Measurements from ENCODE around the gene MARCHF5. TPM values are rescaled to one million over a fixed set of nuclear protein-coding genes. Genes with fewer than 3 reads are reported as not detected.

MARCHF5 gene
- total RNA-seq, 8 experiments from 2014 or later, result 10.9 to 32.9 (median 17.1) TPM

- in situ Hi-C loops (cut with MboI; ENCODE audit: low pct_unique_long_range_greater_than_20kb in 2 of 9, low sequenced_read_pairs in 9 of 9, unreplicated experiment in 9 of 9), result loop anchor here in 1 of 9 experiments (25.0 kb wide), 1 partner anchor 192 kb away; no protein-coding TSS in a partner anchor
- whole genome bisulfite sequencing, 10 experiments, result 45 to 89% (median 68%) methylated on average over 2 to 4 of the region's 4 CpGs; no CpG with 5 or more reads in 1 of the 10 experiments
- ATAC-seq (replicated peaks in 6 of 8), result no peak
- H3K4me3 ChIP-seq, result no peak overlapping the region
- H3K4me1 ChIP-seq (replicated peaks in 1 of 2), result no peaks in the 10 kb centered on the region
- H3K27ac ChIP-seq, result no peak overlapping the region
Measured at GRCh38 chr10:92278996-92279696, 11.8 kb upstream of the MARCHF5 start.

GRCh38 chr10:92284112-92284704 lies 6.8 kb upstream of the MARCHF5 start:
- no peak overlapping the region for H3K27ac ChIP-seq
- in situ Hi-C loops (cut with MboI; ENCODE audit: low pct_unique_long_range_greater_than_20kb in 2 of 9, low sequenced_read_pairs in 9 of 9, unreplicated experiment in 9 of 9), result loop anchor here in 1 of 9 experiments (25.0 kb wide), 1 partner anchor 197 kb away; no protein-coding TSS in a partner anchor
- 72 to 100% (median 92%) methylated on average over 2 to 8 of the region's 10 CpGs; no CpG with 5 or more reads in 1 of the 10 experiments for WGBS, 10 experiments

GRCh38 chr10:92290076-92290836 lies 711 bp upstream of the MARCHF5 start:
- ATAC-seq (replicated peaks in 6 of 8), result peak in 5 of 8 experiments; percentile 6 to 47 (median 9)
- Histone ChIP-seq H3K27ac (peak overlapping the region in 1 of 2 donors; percentile 73), H3K4me1 (replicated peaks in 1 of 2) (peaks cover 3% of the 10 kb centered on the region in 2 donors), H3K4me3 (peak overlapping the region; percentile 58 to 98 (median 73))
- 0 to 2% (median 0%) methylated on average over 1 to 16 of the region's 33 CpGs; no CpG with 5 or more reads in 1 of the 10 experiments for WGBS, 10 experiments
- in situ Hi-C loops (cut with MboI; ENCODE audit: low pct_unique_long_range_greater_than_20kb in 2 of 9, low sequenced_read_pairs in 9 of 9, unreplicated experiment in 9 of 9), result loop anchor here in 1 of 9 experiments (25.0 kb wide), 1 partner anchor 203 kb away; no protein-coding TSS in a partner anchor

More at GRCh38 chr10:92284112-92284704, 6.8 kb upstream of the MARCHF5 start:
- no peaks in the 10 kb centered on the region for H3K4me1 ChIP-seq (replicated peaks in 1 of 2)
- ATAC-seq (replicated peaks in 6 of 8), result no peak
- H3K4me3 ChIP-seq, result no peak overlapping the region

GRCh38 chr10:92291616-92291865 lies 574 bp downstream of the MARCHF5 start:
- no peak for ATAC-seq (replicated peaks in 6 of 8)
- Histone ChIP-seq H3K4me1 (replicated peaks in 1 of 2) (peaks cover 3% of the 10 kb centered on the region in 2 donors), H3K4me3 (peak overlapping the region; percentile 58 to 98 (median 73)), H3K27ac (peak overlapping the region; percentile 59 to 83)
- no CpG with 5 or more reads among the region's 10 CpGs for WGBS, 10 experiments
- in situ Hi-C loops (cut with MboI; ENCODE audit: low pct_unique_long_range_greater_than_20kb in 2 of 9, low sequenced_read_pairs in 9 of 9, unreplicated experiment in 9 of 9), result loop anchor here in 1 of 9 experiments (25.0 kb wide), 1 partner anchor 204 kb away; no protein-coding TSS in a partner anchor

GRCh38 chr10:92291921-92292845 lies 1.2 kb downstream of the MARCHF5 start:
- H3K27ac ChIP-seq, result no peak overlapping the region
- 0% methylated on average over 1 to 3 of the region's 17 CpGs; no CpG with 5 or more reads in 6 of the 10 experiments for WGBS, 10 experiments
- in situ Hi-C loops (cut with MboI; ENCODE audit: low pct_unique_long_range_greater_than_20kb in 2 of 9, low sequenced_read_pairs in 9 of 9, unreplicated experiment in 9 of 9), result loop anchor here in 1 of 9 experiments (25.0 kb wide), 1 partner anchor 205 kb away; no protein-coding TSS in a partner anchor
- peaks cover 3% of the 10 kb centered on the region in 2 donors for H3K4me1 ChIP-seq (replicated peaks in 1 of 2)
- no peak for ATAC-seq (replicated peaks in 6 of 8)
- peak overlapping the region; percentile 58 to 98 (median 73) for H3K4me3 ChIP-seq

- WGBS, 10 experiments, result 80 to 100% (median 95%) methylated on average over 1 to 6 of the region's 6 CpGs; no CpG with 5 or more reads in 1 of the 10 experiments
- no peak for ATAC-seq (replicated peaks in 6 of 8)
- Histone ChIP-seq H3K27ac (no peak overlapping the region), H3K4me1 (replicated peaks in 1 of 2) (peaks cover 0 to 5% of the 10 kb centered on the region in 2 donors), H3K4me3 (no peak overlapping the region)
- in situ Hi-C loops (cut with MboI; ENCODE audit: low pct_unique_long_range_greater_than_20kb in 2 of 9, low sequenced_read_pairs in 9 of 9, unreplicated experiment in 9 of 9), result loop anchor here in 1 of 9 experiments (25.0 kb wide), 1 partner anchor 211 kb away; no protein-coding TSS in a partner anchor
Measured at GRCh38 chr10:92298487-92298886, 7.5 kb downstream of the MARCHF5 start.

- H3K4me1 ChIP-seq (replicated peaks in 1 of 2), result peaks cover 3 to 13% of the 10 kb centered on the region in 2 donors
- H3K4me3 ChIP-seq, result no peak overlapping the region
- H3K27ac ChIP-seq, result no peak overlapping the region
- in situ Hi-C loops (cut with MboI; ENCODE audit: low pct_unique_long_range_greater_than_20kb in 2 of 9, low sequenced_read_pairs in 9 of 9, unreplicated experiment in 9 of 9), result no loop called here
- no peak for ATAC-seq (replicated peaks in 6 of 8)
Measured at GRCh38 chr10:92303096-92303495, 12.1 kb downstream of the MARCHF5 start.

- ATAC-seq (replicated peaks in 6 of 8), result no peak
- WGBS, 10 experiments, result 50 to 100% (median 64%) methylated on average over 1 of the region's 1 CpG; no CpG with 5 or more reads in 1 of the 10 experiments
- Histone ChIP-seq H3K4me1 (replicated peaks in 1 of 2) (peaks cover 3 to 13% of the 10 kb centered on the region in 2 donors), H3K4me3 (no peak overlapping the region), H3K27ac (no peak overlapping the region)
- in situ Hi-C loops (cut with MboI; ENCODE audit: low pct_unique_long_range_greater_than_20kb in 2 of 9, low sequenced_read_pairs in 9 of 9, unreplicated experiment in 9 of 9), result no loop called here
Measured at GRCh38 chr10:92304061-92304460, 13.1 kb downstream of the MARCHF5 start.

- in situ Hi-C loops (cut with MboI; ENCODE audit: low pct_unique_long_range_greater_than_20kb in 2 of 9, low sequenced_read_pairs in 9 of 9, unreplicated experiment in 9 of 9), result no loop called here
- WGBS, 10 experiments, result 70 to 96% (median 85%) methylated on average over 2 to 12 of the region's 13 CpGs
- Histone ChIP-seq H3K4me1 (replicated peaks in 1 of 2) (peaks cover 3 to 13% of the 10 kb centered on the region in 2 donors), H3K4me3 (no peak overlapping the region), H3K27ac (no peak overlapping the region)
- no peak for ATAC-seq (replicated peaks in 6 of 8)
Measured at GRCh38 chr10:92305133-92306072, 14.4 kb downstream of the MARCHF5 start.

GRCh38 chr10:92309272-92309671 lies 18.3 kb downstream of the MARCHF5 start:
- no peak overlapping the region for H3K4me3 ChIP-seq
- in situ Hi-C loops (cut with MboI; ENCODE audit: low pct_unique_long_range_greater_than_20kb in 2 of 9, low sequenced_read_pairs in 9 of 9, unreplicated experiment in 9 of 9), result no loop called here
- no peak overlapping the region for H3K27ac ChIP-seq
- 11 to 100% (median 100%) methylated on average over 1 of the region's 1 CpG; no CpG with 5 or more reads in 1 of the 10 experiments for WGBS, 10 experiments
- peaks cover 0 to under 1% of the 10 kb centered on the region in 2 donors for H3K4me1 ChIP-seq (replicated peaks in 1 of 2)
- ATAC-seq (replicated peaks in 6 of 8), result no peak

- ATAC-seq (replicated peaks in 6 of 8), result no peak
- H3K27ac ChIP-seq, result no peak overlapping the region
- H3K4me1 ChIP-seq (replicated peaks in 1 of 2), result no peaks in the 10 kb centered on the region
- no peak overlapping the region for H3K4me3 ChIP-seq
- in situ Hi-C loops (cut with MboI; ENCODE audit: low pct_unique_long_range_greater_than_20kb in 2 of 9, low sequenced_read_pairs in 9 of 9, unreplicated experiment in 9 of 9), result no loop called here
- 80 to 100% (median 92%) methylated on average over 1 to 3 of the region's 3 CpGs; no CpG with 5 or more reads in 1 of the 10 experiments for WGBS, 10 experiments
Measured at GRCh38 chr10:92313750-92314149, 22.8 kb downstream of the MARCHF5 start.

All from motor neuron (in vitro differentiated cells).